ENCODE results near the gene KCNK6.

Gene KCNK6

DNA sequence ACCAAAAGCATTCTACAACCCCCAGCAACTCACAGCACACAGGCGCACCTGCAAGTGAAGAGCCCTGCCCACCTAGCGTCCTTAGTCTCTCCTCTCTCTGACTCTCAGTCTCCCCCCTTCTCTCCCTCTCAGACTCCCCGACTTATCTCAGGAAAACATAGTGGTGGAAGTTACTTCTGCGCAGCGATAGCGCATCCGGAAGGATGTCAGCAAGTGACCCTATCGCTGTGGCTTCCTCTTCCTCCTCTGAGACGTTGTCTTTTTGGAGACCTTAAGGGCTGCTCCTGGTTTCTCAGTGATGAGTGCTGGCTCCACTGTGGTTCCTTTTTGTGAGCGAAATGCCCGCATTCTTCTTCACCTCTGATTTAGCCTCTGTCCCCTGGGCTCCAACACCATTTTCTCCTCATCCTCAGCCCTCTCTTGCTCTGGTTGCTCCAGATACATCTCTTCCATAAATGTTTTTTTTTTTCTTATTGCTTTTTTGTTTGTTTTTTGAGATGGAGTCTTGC, 2.5 kb upstream of the KCNK6 start:
- ATAC-seq (ENCODE audit: insufficient read depth, low read depth) (no peak), DNase-seq (no peak)
- H3K4me3 ChIP-seq (ENCODE audit: low read depth in 1 of 2, low read length in 2 of 2), result no peak overlapping the region
- H3K79me2 ChIP-seq (ENCODE audit: insufficient read depth, low read length), result peaks cover 26% of the 10 kb centered on the region
- H4K20me1 ChIP-seq (ENCODE audit: insufficient read depth, low read length), result no peaks in the 10 kb centered on the region
- peak overlapping the region; percentile 54 for H2AFZ ChIP-seq (ENCODE audit: low read depth, low read length)
- peaks cover 14% of the 10 kb centered on the region for H3K27me3 ChIP-seq (ENCODE audit: insufficient read depth, low read length, poor library complexity)
- H3K36me3 ChIP-seq (ENCODE audit: insufficient read depth, low read length), result peaks cover 2% of the 10 kb centered on the region; the same call in 1 of the 2 replicates
- no peak overlapping the region for H3K27ac ChIP-seq (ENCODE audit: low read length)
- H3K9ac ChIP-seq (ENCODE audit: low read depth, low read length), result no peak overlapping the region
- TF ChIP-seq, protein P1, sequence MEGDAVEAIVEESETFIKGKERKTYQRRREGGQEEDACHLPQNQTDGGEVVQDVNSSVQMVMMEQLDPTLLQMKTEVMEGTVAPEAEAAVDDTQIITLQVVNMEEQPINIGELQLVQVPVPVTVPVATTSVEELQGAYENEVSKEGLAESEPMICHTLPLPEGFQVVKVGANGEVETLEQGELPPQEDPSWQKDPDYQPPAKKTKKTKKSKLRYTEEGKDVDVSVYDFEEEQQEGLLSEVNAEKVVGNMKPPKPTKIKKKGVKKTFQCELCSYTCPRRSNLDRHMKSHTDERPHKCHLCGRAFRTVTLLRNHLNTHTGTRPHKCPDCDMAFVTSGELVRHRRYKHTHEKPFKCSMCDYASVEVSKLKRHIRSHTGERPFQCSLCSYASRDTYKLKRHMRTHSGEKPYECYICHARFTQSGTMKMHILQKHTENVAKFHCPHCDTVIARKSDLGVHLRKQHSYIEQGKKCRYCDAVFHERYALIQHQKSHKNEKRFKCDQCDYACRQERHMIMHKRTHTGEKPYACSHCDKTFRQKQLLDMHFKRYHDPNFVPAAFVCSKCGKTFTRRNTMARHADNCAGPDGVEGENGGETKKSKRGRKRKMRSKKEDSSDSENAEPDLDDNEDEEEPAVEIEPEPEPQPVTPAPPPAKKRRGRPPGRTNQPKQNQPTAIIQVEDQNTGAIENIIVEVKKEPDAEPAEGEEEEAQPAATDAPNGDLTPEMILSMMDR (IDR thresholded peaks at IDR 0.05; ENCODE audit: borderline replicate concordance, extremely low read depth, low read length, poor library complexity, severe bottlenecking), result no peak
- TF ChIP-seq EZH2 (IDR thresholded peaks at IDR 0.05; ENCODE audit: borderline replicate concordance, low read depth, low read length, severe bottlenecking), result no peak
- H3K9me3 ChIP-seq (ENCODE audit: insufficient read depth, low read length, severe bottlenecking), result no peaks in the 10 kb centered on the region
- H3K4me1 ChIP-seq (ENCODE audit: insufficient read depth, low read length), result peaks cover 32% of the 10 kb centered on the region
- no peak overlapping the region for H3K4me2 ChIP-seq (ENCODE audit: insufficient read depth, low read length)

DNA sequence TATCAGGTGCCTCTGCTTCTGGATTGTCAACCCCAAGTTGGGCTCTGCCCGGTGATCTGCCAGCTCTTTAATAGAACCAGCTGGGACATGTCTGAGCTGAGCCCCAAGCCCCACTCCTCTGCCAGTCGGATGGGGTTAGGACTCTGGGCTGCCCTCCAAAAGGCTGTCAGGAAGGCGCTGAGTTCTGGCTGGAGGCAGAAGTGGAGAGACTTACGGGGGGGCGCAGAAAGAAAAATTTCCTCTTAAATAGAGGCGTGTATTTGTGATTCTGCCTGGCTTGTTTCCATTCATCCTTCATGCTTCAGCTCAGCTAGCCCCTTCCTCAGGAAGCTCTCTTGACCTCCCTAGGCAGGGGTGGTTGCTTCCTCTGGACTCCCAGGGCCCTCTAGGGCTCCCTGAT, 985 bp upstream of the KCNK6 start:
- Histone ChIP-seq H3K4me3 (ENCODE audit: low read depth in 1 of 2, low read length in 2 of 2) (no peak overlapping the region), H3K79me2 (ENCODE audit: insufficient read depth, low read length) (peaks cover 18% of the 10 kb centered on the region), H3K27me3 (ENCODE audit: insufficient read depth, low read length, poor library complexity) (peaks cover 14% of the 10 kb centered on the region), H3K9me3 (ENCODE audit: insufficient read depth, low read length, severe bottlenecking) (no peaks in the 10 kb centered on the region), H3K36me3 (ENCODE audit: insufficient read depth, low read length) (peaks cover 2% of the 10 kb centered on the region; the same call in 1 of the 2 replicates), H3K4me2 (ENCODE audit: insufficient read depth, low read length) (no peak overlapping the region), H2AFZ (ENCODE audit: low read depth, low read length) (no peak overlapping the region), H3K4me1 (ENCODE audit: insufficient read depth, low read length) (peaks cover 32% of the 10 kb centered on the region), H3K9ac (ENCODE audit: low read depth, low read length) (no peak overlapping the region), H3K27ac (ENCODE audit: low read length) (no peak overlapping the region), H4K20me1 (ENCODE audit: insufficient read depth, low read length) (no peaks in the 10 kb centered on the region)
- DNase-seq (no peak), ATAC-seq (ENCODE audit: insufficient read depth, low read depth) (no peak)
- no peak for TF ChIP-seq EZH2 (IDR thresholded peaks at IDR 0.05; ENCODE audit: borderline replicate concordance, low read depth, low read length, severe bottlenecking)
- TF ChIP-seq, protein P1 (IDR thresholded peaks at IDR 0.05; ENCODE audit: borderline replicate concordance, extremely low read depth, low read length, poor library complexity, severe bottlenecking), result no peak

DNA sequence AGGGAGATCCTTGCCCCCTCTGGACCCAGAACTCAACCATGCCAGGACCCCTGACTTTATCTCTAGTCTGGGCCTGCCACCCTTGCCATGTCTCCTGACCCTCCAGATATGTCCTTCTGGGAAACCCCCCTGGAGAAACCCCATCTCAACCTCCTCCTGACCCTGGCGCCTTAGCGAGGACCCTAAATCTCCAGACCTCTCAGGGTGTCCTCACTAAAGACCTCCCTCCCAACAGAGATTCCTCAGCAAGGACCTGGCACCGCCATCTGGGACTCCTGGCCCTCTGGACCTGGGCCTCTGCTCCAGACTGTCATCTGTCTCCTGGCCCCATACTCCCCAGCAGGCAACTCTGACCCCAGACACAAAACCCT, 1.3 kb downstream of the KCNK6 start:
- Histone ChIP-seq H3K27ac (ENCODE audit: low read length) (no peak overlapping the region), H3K9ac (ENCODE audit: low read depth, low read length) (no peak overlapping the region), H3K4me3 (ENCODE audit: low read depth in 1 of 2, low read length in 2 of 2) (no peak overlapping the region), H3K4me1 (ENCODE audit: insufficient read depth, low read length) (peaks cover 20% of the 10 kb centered on the region), H3K79me2 (ENCODE audit: insufficient read depth, low read length) (no peaks in the 10 kb centered on the region), H3K36me3 (ENCODE audit: insufficient read depth, low read length) (no peaks in the 10 kb centered on the region), H4K20me1 (ENCODE audit: insufficient read depth, low read length) (no peaks in the 10 kb centered on the region), H3K4me2 (ENCODE audit: insufficient read depth, low read length) (no peak overlapping the region), H2AFZ (ENCODE audit: low read depth, low read length) (no peak overlapping the region), H3K27me3 (ENCODE audit: insufficient read depth, low read length, poor library complexity) (peaks cover 14% of the 10 kb centered on the region), H3K9me3 (ENCODE audit: insufficient read depth, low read length, severe bottlenecking) (no peaks in the 10 kb centered on the region)
- no peak for DNase-seq
- TF ChIP-seq, protein P1 (IDR thresholded peaks at IDR 0.05; ENCODE audit: borderline replicate concordance, extremely low read depth, low read length, poor library complexity, severe bottlenecking), result no peak
- no peak for TF ChIP-seq EZH2 (IDR thresholded peaks at IDR 0.05; ENCODE audit: borderline replicate concordance, low read depth, low read length, severe bottlenecking)
- ATAC-seq (ENCODE audit: insufficient read depth, low read depth), result no peak
